ENCODE results near the gene TLCD2. TPM values are rescaled to one million over a fixed set of nuclear protein-coding genes. Genes with fewer than 3 reads are reported as not detected.

The TLCD2 gene
- total and polyA plus RNA-seq, 2 of the 13 experiments (the other 11 are each of a cell fraction or from before 2014, with no cell fraction given): 0.90 to 1.1 TPM

GRCh38 chr17:1736348-1737281 is 26.4 kb upstream of the TLCD2 start (continued):
- peak; percentile 89 for TF ChIP-seq GZF1 (CRISPR knock-in tag; IDR thresholded peaks at IDR 0.05)
- TF ChIP-seq ZFP36L1 (CRISPR knock-in tag; IDR thresholded peaks at IDR 0.05): peak; percentile 73; the same call in 1 of the 2 replicates
- TF ChIP-seq GLI4 (CRISPR knock-in tag; IDR thresholded peaks at IDR 0.05; ENCODE audit: borderline replicate concordance): no peak
- peak; percentile 67; the same call in 1 of the 2 replicates for TF ChIP-seq ZNF639 (CRISPR knock-in tag; conservative IDR thresholded peaks at IDR 0.05)
- TF ChIP-seq ZNF646 (CRISPR knock-in tag; IDR thresholded peaks at IDR 0.05): no peak
- peak; percentile 99 for TF ChIP-seq NCOA1 (CRISPR knock-in tag; IDR thresholded peaks at IDR 0.05)
- no peak for TF ChIP-seq BATF2 (CRISPR knock-in tag; IDR thresholded peaks at IDR 0.05)
- no peak for TF ChIP-seq ZNF773 (CRISPR knock-in tag; IDR thresholded peaks at IDR 0.05; ENCODE audit: borderline replicate concordance)
- TF ChIP-seq TCF12 (IDR thresholded peaks at IDR 0.05): no peak
- TF ChIP-seq TCF12 (CRISPR knock-in tag; IDR thresholded peaks at IDR 0.05): peak; percentile 99
- peak; percentile 96; the same call in 1 of the 2 replicates for TF ChIP-seq RARG (CRISPR knock-in tag; IDR thresholded peaks at IDR 0.05; ENCODE audit: low read depth)
- TF ChIP-seq ZNF441 (CRISPR knock-in tag; IDR thresholded peaks at IDR 0.05; ENCODE audit: borderline replicate concordance): peak; percentile 29; the same call in 1 of the 2 replicates
- peak; percentile 81; the same call in 1 of the 2 replicates for TF ChIP-seq GMEB1 (CRISPR knock-in tag; IDR thresholded peaks at IDR 0.05; ENCODE audit: borderline replicate concordance)
- no peak; the same call in 1 of the 2 replicates for TF ChIP-seq IRF9 (CRISPR knock-in tag; IDR thresholded peaks at IDR 0.05; ENCODE audit: borderline replicate concordance)

Measured in HepG2 (cell line).